ENCODE measurements around the gene SLCO2B1. TPM values are rescaled to one million over a fixed set of nuclear protein-coding genes. Genes with fewer than 3 reads are reported as not detected.

SLCO2B1 gene
- total RNA-seq, 1 donor from 2014 or later, result 0.23 TPM

DNA sequence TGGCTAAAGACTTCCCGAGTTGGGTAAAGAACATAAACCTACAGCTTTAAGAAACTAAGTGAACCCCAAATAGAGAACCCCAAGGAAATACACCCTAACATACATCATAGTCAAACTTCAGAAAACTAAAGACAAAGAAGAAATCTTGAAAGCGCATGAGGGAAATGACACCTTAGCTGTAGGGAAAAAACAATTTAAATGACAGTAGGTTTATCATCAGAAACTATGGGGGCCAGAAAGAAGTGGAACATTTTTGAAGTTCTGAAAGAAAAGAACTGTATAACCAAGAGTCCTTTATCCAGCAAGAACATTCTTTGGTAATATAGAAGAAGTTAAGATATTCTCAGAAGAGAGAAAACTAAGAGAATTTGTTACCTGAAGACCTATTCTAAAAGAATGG lies 38.7 kb upstream of the SLCO2B1 start:
- H3K4me3 ChIP-seq (ENCODE audit: low read depth, low read length), result no peak overlapping the region
- TF ChIP-seq, protein P1, sequence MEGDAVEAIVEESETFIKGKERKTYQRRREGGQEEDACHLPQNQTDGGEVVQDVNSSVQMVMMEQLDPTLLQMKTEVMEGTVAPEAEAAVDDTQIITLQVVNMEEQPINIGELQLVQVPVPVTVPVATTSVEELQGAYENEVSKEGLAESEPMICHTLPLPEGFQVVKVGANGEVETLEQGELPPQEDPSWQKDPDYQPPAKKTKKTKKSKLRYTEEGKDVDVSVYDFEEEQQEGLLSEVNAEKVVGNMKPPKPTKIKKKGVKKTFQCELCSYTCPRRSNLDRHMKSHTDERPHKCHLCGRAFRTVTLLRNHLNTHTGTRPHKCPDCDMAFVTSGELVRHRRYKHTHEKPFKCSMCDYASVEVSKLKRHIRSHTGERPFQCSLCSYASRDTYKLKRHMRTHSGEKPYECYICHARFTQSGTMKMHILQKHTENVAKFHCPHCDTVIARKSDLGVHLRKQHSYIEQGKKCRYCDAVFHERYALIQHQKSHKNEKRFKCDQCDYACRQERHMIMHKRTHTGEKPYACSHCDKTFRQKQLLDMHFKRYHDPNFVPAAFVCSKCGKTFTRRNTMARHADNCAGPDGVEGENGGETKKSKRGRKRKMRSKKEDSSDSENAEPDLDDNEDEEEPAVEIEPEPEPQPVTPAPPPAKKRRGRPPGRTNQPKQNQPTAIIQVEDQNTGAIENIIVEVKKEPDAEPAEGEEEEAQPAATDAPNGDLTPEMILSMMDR (conservative IDR thresholded peaks at IDR 0.05; ENCODE audit: low read depth, low read length), result no peak
- DNase-seq (ENCODE audit: low read depth), result no peak

DNA sequence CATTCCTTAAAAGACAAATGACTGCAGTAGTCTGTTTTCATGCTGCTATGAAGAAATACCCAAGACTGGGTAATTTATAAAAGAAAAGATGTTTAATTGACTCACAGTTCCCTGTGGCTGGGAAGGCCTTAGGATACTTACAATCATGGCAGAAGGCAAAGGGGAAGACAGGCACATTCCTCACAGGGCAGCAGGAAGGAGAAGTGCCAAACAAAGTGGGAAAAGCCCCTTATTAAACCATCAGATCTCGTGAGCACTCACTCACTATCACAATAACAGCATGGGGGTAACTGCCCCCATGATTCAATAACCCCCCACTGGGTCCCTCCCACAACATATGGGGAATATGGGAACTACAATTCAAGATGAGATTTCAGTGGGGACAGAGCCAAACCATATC lies 37.9 kb upstream of the SLCO2B1 start:
- no peak overlapping the region for H3K4me3 ChIP-seq (ENCODE audit: low read depth, low read length)
- no peak for DNase-seq (ENCODE audit: low read depth)
- TF ChIP-seq, protein P1 (conservative IDR thresholded peaks at IDR 0.05; ENCODE audit: low read depth, low read length), result no peak

DNA sequence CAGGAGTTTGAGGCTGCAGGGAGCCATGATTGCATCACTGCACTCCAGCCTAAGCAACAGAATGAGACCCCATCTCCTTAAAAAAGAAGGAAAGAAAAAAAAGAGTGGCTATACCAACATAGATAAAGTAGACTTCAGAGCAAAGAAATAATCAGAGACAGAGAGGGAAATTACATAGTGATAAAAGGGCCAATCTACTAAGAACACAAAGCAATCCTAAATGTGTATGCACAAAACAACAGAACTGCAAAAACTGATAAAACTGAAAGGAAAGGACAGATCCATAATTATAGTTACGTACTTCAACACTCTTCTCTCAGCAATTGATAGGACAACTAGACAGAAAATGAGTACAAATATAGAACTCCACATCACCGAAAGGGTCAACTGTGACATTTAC lies 36.4 kb upstream of the SLCO2B1 start:
- DNase-seq (ENCODE audit: low read depth), result no peak
- TF ChIP-seq, protein P1 (conservative IDR thresholded peaks at IDR 0.05; ENCODE audit: low read depth, low read length), result no peak
- H3K4me3 ChIP-seq (ENCODE audit: low read depth, low read length), result no peak overlapping the region

DNA sequence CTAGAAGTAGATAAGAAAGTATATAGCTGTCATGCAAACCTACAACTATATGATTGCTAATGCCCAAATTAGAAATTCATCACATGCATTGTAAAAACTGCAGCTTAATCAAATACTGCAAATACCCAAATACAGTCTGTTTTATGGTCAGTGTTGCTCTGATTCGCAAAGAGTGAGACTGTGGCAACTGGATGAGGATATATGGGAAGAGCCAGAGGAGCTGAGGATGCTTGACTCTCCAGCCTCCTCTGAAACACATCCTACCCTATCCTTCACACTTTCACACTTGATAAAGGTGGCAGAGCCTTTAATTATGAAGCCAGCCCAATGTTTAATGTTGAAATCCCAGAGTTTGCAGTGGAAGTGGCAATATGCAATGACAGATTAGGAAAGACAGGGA lies 32.3 kb upstream of the SLCO2B1 start:
- TF ChIP-seq, protein P1 (conservative IDR thresholded peaks at IDR 0.05; ENCODE audit: low read depth, low read length), result no peak
- DNase-seq (ENCODE audit: low read depth), result no peak
- no peak overlapping the region for H3K4me3 ChIP-seq (ENCODE audit: low read depth, low read length)

DNA sequence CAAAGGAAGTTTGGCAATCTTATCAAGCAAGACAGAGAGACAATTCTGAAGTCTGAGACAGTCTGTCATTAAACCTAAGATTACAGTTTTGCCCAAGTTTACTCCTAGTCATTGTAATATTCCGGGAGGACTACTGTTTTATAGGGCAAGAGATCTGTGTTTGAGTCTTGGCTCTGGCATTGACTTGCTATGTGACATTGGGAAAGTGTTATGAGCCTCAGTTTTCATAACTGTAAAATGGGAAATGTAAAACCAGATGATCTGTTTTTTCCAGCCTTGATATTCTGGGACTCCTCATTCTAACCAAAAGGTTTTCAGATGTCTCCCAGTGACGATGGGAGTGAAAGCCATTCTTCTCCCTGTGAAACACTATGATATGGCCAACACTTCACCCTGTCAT lies 24.3 kb upstream of the SLCO2B1 start:
- DNase-seq (ENCODE audit: low read depth), result no peak
- TF ChIP-seq, protein P1 (conservative IDR thresholded peaks at IDR 0.05; ENCODE audit: low read depth, low read length), result no peak

DNA sequence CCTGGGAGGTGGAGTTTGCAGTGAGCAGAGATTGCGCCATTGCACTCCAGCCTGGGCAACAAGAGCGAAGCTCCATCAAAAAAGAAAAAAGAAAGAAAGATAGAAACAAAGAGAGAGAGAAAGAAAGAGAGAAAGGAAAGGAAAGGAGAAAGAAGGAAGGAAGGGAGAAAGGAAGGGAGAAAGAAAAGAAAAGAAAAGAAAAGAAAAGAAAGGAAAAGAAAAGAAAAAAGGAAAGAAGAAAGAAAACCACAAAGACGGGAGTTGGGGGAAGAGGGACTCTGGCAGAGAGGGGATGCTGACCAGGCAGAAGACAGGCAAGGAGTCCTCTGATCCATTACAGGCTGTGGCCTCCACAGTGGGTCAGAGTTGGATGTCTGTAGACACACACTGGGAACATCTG lies 18.8 kb upstream of the SLCO2B1 start:
- H3K4me3 ChIP-seq (ENCODE audit: low read depth, low read length), result no peak overlapping the region
- DNase-seq (ENCODE audit: low read depth), result no peak
- TF ChIP-seq, protein P1 (conservative IDR thresholded peaks at IDR 0.05; ENCODE audit: low read depth, low read length), result no peak

More for the DNA sequence above, 24.3 kb upstream of the SLCO2B1 start:
- H3K4me3 ChIP-seq (ENCODE audit: low read depth, low read length), result no peak overlapping the region

DNA sequence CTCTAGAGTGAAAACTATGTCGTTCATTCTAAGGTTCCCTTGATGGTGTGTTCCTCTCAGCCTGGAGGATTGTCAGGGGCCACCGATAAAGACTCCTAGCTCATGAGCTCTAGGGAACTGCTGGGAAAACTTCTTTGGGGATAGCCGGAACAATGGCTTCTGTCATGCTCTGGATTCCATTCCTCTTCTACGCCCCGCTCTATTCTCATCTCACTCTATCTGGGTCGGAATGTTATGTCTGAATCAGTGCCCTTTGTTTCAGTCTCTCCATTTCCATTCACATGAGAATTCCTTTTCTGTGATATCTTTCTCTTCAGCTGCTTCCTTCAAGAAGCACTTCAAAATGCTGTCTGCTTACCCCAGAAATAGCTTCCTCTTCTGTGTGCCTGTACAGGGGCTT lies 16.9 kb upstream of the SLCO2B1 start:
- TF ChIP-seq, protein P1 (conservative IDR thresholded peaks at IDR 0.05; ENCODE audit: low read depth, low read length), result no peak

More for the DNA sequence above, 16.9 kb upstream of the SLCO2B1 start:
- DNase-seq (ENCODE audit: low read depth), result no peak
- H3K4me3 ChIP-seq (ENCODE audit: low read depth, low read length), result no peak overlapping the region
